Measurements from ENCODE around the gene EFL1.
"Not testable (repeated sequence)": the region's sequence is repeated elsewhere in the genome, so short reads cannot be mapped to it uniquely, and the experiment has no call there.

EFL1 gene

DNA sequence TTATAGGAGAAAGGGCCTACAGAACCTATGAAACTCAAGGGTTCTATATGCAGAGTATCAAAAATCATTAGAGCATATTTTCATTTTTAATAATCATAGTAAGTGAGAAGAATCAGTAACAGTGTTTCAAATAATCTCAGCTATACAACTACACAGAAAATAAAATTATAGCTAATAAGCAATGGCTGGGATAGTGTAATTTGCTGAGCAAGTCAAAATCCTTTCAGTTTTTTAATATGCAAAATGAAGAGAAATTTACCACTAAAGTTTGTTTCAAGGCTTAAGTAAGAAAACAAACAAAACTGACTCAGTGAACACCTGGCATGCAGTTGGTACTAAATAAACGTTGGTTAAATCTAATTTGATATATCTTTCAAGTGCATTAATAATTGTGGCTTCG, 66.2 kb downstream of the EFL1 start:
- no peak for DNase-seq (ENCODE audit: low spot score)

DNA sequence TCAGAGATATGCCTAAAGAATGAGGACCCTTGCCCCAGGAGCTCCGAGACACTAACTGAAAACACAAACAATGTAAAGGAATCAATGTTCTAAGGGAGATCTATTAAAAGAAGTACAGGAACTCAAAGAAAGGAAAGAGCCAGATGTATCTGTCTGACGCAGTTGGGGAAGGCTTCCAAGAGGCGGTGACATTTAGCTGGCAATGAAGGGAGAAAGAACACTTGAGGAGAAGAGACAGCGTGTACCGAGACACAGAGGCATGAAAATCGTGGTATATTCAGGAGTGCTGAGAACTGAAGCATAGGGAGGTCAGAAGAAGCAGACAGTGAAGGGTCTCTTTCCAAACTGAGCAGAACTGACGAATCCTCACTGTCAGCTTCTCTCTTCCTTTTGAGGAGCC, 66.7 kb downstream of the EFL1 start:
- DNase-seq (ENCODE audit: low spot score) = not testable (repeated sequence)

DNA sequence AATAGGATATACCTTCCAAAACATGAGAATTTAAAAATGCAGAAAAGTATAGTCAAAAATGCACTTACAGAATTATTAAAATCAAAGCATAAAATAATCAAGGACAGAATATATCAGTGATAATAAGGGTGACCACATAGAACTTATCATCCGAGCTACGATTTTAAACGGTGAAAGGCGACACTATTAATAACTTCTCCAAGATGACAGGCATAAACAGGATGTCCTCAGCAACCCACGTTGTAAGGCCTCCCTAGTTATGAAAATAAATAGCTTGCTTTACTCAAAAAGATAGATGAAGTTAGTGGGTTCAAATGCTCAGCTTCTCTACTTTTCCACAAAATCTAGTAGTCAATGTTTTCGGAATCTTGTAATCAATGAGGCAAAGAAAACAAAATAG, 68.0 kb downstream of the EFL1 start:
- DNase-seq (ENCODE audit: low spot score) = not testable (repeated sequence)

DNA sequence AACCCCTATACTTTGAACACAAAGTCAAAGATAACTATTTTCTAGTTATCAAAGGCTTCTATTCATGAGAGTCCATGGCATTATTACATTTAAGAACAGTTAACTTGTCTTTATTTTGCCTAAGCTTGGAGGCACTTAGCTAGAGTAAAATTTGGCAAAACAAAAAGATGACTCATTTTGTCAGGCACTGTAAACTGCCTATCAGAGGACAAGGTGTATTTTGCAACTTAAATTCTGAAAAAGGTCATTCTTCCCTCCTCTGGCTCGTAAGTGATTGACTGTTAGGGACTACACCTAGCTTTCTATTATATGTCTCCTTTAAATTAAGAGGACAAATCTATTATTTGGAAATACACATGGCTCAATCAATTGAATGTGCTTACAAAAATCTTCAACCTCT, 69.1 kb downstream of the EFL1 start:
- DNase-seq (ENCODE audit: low spot score) = not testable (repeated sequence)

DNA sequence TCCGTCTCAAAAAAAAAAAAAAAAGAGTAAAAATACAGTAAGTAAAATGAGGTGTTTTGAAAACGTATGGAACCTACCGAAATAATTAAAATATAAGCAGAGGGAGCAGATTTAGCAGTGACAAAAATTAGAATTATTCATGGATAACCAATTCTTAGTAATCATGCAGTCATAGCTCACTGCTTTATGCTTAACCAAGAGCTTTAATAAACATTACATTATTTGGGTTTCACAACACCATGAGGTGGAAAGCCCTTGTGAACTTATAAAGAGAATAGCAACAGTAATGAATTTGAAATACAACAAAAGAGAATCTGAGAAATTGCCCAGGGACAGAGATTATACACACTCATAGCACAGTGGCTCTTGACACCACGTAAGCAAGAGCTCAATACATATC, 70.1 kb downstream of the EFL1 start:
- DNase-seq (ENCODE audit: low spot score) = not testable (repeated sequence)

DNA sequence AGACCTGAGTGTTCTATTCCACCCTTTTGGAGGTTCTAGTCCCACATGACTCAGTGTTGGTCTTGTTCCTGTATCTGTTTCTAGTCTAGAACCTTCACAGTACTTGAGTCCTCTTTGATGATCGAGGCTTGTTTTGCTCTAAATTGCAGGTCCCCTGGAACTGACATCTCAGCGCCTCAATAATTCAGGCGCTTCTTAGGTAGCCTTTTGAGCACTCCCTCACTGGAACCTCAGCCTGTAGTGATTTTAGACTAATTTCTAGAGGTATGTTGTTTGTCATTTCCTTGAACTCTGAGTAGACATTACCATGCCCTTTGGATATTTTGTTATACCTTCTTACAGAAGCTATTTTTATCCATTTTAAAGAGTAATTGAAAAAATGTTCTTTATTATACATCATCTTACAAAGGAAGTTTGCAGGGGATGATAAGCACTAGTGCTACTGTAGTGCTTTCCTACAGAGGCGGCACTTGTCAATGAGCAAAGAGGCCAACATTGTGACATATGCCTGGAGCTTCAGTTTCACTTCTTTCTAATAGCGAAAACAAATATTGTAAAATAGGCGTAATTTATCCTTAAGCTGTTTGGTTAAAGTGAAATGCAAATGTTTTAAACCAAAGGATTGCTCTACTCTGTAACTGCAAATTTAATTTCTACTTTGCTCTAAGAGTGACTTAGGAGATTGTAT, 75.7 kb downstream of the EFL1 start:
- DNase-seq (ENCODE audit: low spot score) = no peak

DNA sequence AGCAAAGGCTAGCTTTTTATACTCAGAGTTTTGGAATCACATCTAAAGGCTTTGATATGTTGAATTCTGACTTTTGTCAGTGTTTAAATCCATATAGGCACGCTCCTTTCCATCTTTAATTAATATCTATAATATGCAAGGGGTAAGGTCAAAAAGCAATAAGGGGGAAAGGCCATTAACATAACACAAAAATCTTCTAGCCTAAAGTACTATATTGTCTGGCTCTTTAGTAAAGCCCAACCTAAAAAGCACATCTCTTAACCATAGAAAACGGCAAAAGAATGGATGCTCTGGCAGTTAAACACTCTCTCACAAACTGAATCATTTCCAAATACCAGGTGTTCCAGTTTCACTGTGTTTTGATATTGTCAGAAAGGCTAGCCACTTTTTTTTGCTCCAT, 76.4 kb downstream of the EFL1 start:
- DNase-seq (ENCODE audit: low spot score) = no peak

DNA sequence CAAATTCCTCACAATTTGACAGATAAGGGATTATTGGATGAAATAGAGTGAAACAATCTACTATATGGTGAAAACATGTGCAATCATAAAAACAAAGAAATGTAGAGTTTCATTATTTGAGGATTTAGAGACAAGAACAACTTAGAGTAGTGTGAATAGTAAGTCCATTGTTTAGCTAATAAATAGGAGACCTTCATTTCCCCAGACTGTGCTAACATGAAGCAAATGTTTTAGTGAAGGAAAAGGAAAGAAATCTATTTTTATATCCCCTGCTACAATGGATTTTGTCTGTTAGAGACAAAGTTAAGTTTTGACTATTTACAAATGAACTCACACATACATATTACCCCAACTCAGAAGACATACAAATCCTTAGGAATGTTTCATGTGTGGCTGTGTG, 77.8 kb downstream of the EFL1 start:
- DNase-seq (ENCODE audit: low spot score) = no peak

DNA sequence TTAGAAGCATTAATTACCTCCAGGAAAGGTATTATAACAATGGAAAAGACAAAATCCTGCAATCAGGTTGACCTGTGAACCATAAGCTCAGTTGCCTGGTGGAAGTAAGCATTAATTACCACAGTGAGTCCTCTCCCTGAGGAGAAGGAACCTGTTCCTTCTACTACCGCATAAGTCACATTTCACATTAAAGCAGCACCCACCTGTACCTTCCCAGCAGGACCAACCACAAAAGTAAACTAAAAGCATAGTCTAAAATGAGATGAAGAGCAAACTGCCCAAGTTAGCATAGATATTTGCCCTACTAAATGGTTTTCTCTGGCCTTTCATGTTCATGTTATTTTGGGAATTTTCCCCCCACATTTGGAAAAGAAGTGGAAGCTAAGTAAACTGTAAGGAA, 78.2 kb downstream of the EFL1 start:
- no peak for DNase-seq (ENCODE audit: low spot score)

DNA sequence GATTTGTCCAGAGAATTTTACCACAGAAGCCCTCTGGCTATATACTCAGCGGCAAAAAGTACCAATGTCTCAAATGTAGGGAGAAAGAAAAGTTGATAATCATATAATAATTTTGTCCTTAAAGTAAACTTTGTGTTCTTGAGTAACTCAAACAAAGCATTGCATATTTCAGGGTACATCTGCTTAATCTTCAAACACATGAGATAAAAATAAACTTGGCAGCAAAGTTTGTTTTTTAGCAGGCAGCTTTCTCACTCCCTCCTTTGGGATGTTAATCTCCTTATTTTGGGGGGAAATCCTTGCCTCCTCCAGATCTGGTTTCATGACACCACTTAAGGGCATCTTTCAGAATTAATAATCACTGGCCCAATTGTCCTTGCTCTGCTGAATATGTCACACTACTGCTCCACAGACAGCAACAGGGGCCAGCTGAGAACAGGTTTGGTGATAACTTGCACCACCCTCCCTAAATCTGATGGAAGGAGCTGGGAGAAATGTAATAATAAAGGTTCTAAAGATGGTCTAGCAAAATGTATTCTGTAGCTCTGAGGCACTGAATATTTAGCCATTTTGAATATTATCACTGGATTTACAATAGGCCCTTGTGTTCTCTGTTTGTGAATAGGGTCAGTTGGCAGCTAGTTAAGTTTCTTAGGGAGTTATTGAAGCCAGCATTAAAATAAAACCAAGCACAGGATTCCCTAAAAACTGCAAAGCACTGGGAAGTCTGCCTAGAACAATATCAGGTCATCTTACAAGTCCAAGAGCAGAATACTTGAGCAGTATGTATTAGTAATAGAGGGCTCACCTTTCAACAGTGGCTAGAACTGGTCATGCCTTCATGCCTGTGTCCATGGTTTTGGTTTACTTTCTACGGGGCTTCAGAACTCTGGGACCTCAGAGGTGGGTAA, 79.2 kb downstream of the EFL1 start:
- DNase-seq (ENCODE audit: low spot score) = no peak

DNA sequence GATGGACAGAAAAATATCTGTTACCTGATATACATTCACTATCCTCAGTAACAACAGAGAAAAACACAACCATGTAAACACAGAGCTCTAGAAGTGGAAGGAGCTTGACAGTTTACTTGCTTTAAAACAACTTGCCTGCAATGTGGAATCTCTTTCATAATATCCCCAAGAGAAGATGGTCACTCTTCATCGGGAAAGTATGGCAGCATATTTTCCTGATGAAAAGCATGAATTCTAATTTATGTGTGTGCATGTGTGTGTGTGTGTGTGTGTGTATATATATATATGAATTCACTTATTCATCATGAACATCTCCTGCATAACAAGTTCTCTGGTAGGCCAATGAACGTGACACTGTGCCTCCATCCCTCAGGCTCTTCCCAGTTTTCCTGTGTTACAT, 81.2 kb downstream of the EFL1 start:
- DNase-seq (ENCODE audit: low spot score) = no peak

DNA sequence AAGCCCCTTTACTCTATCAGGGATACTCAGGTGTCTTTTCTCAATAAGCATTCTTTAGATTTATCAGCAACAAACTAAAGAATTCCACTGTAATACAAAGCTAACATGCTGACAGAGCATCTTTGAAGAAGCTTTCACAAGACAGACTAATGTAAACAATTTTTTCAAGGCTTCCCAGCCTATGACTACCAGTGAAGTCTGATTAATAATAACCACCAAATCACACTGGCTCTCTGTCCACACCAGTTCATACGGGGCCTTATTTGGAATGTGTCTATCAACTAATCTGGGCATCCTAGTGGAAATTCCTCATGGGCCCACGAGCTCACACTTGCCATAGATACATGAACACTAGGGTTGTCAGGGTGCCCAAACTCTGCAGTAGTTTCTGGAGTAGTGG, 84.5 kb downstream of the EFL1 start:
- no peak for DNase-seq (ENCODE audit: low spot score)

DNA sequence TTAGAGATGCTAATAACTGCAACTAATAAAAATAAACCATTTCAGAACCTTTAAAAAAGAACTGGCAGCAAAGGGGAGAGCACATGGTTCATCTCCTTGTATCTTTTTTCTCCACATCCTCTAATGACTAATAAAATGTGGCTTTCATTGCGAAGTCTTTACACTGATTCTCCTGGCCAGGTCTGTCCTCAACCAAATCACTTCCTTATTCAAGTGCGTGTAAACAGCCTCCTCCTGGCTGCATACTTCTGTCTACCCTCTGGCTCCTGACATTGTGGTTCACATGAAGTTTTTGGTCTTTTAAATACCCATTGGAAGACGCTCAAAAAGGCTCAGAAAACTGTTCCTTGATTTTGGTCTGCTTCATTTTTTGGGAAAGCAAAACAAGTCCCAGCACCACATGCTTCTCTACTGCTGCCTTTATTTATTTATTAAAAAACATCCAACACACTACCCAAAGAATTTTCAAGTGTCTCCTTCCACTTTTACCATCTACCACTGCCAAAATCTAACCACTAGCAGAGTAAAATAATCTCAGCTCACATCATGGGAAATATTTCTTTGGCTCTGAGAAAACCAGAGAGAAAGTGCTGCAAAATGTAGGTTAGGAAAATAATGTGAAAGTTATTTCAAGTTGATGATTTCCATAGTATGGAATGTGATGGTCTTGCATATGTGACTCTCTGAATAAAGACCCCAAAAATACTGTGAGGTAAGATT, 85.1 kb downstream of the EFL1 start:
- DNase-seq (ENCODE audit: low spot score) = no peak

DNA sequence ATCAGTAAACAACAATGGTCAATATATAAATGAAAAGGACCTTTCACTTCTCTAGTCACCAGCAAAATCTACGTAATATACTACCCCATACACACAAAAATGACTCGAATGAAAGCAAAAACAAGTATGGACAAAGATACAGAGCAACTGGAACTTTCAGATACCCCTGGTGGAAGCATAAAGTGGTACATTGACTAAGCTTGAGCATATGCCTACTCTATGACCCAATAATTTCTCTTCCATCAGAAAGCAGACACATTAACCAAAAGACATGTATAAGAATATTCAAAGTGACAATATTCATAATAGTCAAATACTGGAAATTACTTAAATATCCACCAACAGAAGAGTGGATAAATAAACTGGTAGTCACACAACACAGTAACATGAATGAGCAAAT, 86.0 kb downstream of the EFL1 start:
- no peak for DNase-seq (ENCODE audit: low spot score)

DNA sequence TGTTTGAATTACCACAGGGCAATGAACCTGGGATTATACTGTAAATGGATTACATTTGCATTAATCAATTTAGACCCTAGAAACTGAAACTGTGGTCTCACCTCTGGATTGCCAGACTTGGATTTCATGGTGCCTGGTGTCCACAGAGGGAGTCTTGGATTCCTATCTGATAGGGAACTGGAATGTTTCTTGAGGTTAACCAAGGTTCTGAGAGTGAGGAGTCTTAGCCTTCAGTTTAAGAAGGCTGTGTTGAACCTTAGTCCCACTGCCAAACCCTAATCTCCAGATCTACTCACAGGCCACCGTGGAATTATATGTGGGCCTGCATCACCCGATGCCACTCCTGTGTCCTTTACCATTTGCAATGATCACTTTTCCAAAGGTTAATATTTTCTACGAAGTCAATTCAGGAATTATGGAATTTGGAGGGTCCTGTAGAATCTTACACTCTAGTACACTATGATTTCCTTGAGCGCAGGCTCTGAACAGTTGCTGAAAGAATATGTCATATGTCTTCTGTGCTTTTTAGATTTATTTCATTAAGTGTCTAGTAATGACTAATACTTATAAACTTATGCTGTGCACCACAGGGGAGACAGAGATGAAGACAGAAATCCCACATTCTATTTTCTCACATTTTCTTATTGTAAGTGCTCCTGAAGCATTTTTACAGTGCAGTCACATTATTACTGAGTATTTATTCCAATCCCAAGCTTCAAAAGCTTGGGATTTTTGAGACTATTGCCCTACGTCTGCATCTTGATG, 87.9 kb downstream of the EFL1 start:
- no peak for DNase-seq (ENCODE audit: low spot score)

DNA sequence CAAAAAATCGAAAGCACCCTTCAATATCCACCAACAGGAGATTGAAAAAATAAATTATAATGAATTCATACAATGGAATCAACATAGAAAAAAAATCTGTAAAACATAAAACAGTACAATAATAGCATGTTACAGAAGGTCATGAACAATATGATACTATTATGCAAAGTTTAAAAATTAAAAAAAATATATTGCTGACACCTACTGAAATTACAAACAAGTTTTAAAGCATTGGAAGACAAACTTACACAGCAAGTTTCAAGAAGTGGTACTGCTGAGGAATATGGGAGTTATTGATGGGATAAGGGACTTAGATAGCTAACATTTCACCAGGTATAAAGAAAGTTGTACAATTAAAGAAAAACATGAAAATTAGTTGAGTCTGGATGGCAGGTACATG, 89.4 kb downstream of the EFL1 start:
- no peak for DNase-seq (ENCODE audit: low spot score)

DNA sequence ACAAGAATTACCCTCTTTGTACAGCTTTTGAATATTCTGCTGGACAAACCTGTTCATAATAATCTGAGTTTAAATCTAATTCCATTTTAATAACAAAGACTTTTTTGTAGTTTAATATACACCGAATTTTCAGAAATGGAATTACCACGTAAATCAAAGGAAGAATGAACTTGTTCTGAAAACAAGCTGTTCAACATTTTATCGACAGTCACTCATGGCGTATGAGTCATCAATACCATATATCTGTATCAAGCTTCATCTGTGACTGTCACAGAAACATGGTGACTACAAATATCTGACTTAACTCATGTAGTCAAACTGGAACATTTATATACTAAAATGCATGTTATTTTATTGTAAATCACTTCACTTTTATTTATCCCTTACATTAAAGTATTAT, 90.0 kb downstream of the EFL1 start:
- no peak for DNase-seq (ENCODE audit: low spot score)

DNA sequence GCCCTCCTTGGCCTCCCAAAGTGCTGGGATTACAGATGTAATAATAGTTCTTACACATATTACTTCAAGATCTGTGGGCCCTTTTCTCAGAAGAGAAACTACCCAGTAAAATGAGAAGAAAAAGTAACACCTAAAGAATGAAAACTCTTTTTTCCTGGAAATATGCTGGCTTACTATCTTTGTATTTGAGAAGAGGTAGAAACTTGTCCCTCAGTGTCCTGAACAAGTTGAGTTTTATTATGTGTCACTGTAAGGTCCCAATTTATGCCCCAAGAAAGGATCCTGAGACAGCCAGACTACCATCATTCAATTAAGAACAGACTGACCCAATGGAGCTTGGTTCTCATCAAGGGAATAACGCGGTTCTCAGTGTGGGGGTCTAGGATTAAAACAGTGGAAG, 93.8 kb downstream of the EFL1 start:
- DNase-seq (ENCODE audit: low spot score) = no peak

DNA sequence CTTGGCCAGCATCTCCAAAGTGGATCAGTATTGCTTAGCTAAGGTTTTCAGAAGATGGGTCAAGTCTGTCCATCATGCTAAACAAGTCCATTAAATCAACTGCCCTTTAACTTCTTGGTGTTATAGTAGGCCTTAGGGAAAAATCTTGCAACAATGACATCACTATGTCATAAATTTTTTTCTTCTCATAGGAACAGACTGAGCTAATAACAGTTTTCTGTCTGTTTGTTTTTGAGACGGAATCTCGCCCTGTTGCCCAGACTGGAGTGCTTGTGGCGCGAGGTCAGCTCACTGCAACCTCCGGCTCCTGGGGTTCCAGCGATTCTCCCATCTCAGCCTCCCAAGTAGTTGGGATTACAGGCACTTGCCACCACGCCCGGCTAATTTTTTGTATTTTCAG, 94.2 kb downstream of the EFL1 start:
- no peak for DNase-seq (ENCODE audit: low spot score)

DNA sequence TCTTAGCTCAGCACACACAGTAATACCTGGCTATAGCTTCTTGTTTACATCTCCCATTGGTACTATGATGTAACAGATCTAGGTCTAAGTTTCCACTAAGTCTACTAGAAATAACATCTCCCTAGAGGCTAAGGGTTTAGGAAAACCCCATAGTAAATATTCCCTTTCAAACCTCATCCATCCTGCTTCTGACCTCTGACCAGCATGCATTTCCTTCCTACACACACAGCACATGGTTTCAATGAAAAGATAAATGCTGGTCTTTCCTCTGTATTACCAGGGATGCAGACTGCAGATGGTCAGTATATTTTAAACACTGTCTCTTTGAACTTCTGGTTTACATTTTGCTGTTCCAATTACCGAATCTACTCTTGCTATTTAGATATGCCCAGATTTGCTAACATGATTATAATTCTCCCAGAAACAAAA, 96.6 kb downstream of the EFL1 start:
- no peak for DNase-seq (ENCODE audit: low spot score)

DNA sequence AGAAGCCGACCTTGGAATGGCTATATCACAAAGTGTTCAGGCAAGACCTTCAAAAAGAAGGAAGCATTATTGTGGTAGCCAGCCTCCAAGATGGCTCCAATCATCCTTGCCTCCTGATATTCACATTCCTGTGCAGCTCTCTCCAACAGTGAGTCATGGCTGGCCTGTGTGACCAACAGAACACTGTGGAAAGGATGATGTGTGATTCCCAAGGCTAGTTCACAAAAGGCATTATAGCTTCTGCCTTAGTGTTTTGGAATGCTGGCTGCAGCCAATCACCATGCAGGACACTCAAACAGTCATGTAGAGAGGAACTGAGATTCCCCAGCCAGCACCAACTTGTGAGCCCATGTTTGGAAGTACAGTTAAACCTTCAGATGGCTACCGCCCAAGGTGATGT, 102.6 kb downstream of the EFL1 start:
- no peak for DNase-seq (ENCODE audit: low spot score)

DNA sequence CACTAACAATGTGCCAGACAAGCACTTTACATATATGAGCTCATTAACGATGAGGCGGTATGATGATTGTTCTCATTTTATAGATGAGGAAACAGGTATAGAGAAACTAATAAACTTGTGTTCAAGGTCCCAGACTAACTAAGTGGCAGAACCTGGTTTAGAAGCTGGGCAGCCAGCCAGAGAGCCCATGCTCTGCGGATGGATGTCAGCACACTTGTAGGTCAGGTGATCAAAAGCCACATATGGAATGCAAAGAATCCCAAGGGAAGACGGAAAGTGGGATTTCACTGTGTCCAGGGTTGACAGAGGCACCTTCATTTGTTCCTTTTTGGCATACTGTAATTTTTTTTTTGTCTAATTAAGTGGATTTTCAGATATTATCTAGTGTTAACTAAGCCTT, 103.7 kb downstream of the EFL1 start:
- DNase-seq (ENCODE audit: low spot score) = no peak

Measured in CD4-positive, alpha-beta T cell treated with Interleukin-2 at 100 ng/mL for 4 hours (primary cell).